Neural progenitor cell (in vitro differentiated cells): ENCODE data around the gene SMCO3.

Experiments
- CTCF ChIP-seq: fragments of 200-600 bp; sonication (generic); IDR thresholded peaks from 2 replicates; pipeline ENCODE4 v1.5.1; 2017; ENCODE audit warnings: antibody characterized with exemption, mild to moderate bottlenecking
- EZH2 ChIP-seq: fragments of 200-600 bp; sonication (generic); IDR thresholded peaks from 2 replicates; pipeline ENCODE4 v1.6.1; 2017; ENCODE audit warnings: antibody characterized with exemption, mild to moderate bottlenecking, moderate library complexity
- EZH2phosphoT487 ChIP-seq: fragments of 200-600 bp; sonication (generic); IDR thresholded peaks from 2 replicates; pipeline ENCODE4 v1.6.1; 2017; ENCODE audit warnings: antibody characterized with exemption

GRCh38 chr12:14802721-14803010 lies 11.3 kb downstream of the SMCO3 start:
- TF ChIP-seq CTCF (no peak), EZH2phosphoT487 (no peak), EZH2 (no peak)
